Activated CD4-positive, CD25-positive, alpha-beta regulatory T cell treated with anti-CD3 and anti-CD28 coated beads, Interleukin-2, amount 50 U/mL, for 16 hours (primary cell): ENCODE results near the gene COL4A2.

Experiments used
- DNase-seq: peaks from one replicate; pipeline ENCODE4 v3.0.0-alpha.2; 2020; ENCODE audit warnings: low read depth, low spot score

Gene COL4A2

GRCh38 chr13:110557610-110558305 lies 250.7 kb downstream of the COL4A2 start:
- DNase-seq: no peak

GRCh38 chr13:110559429-110559943 lies 252.4 kb downstream of the COL4A2 start:
- no peak for DNase-seq

GRCh38 chr13:110559986-110560385 lies 252.9 kb downstream of the COL4A2 start:
- DNase-seq: no peak

GRCh38 chr13:110560601-110561343 lies 253.7 kb downstream of the COL4A2 start:
- no peak for DNase-seq

GRCh38 chr13:110561344-110562035 lies 254.4 kb downstream of the COL4A2 start, which contains the start of gene RAB20:
Gene RAB20 (minus strand): TSS chr13:110561722. CDS start chr13:110561519, 203 bp downstream.
- no peak for DNase-seq

- DNase-seq: no peak
Observed at GRCh38 chr13:110562036-110562597, 255.0 kb downstream of the COL4A2 start.
